Measurements from ENCODE around the gene SURF2.
"Not testable (repeated sequence)": the region's sequence is repeated elsewhere in the genome, so short reads cannot be mapped to it uniquely, and the experiment has no call there.

Gene SURF2

DNA sequence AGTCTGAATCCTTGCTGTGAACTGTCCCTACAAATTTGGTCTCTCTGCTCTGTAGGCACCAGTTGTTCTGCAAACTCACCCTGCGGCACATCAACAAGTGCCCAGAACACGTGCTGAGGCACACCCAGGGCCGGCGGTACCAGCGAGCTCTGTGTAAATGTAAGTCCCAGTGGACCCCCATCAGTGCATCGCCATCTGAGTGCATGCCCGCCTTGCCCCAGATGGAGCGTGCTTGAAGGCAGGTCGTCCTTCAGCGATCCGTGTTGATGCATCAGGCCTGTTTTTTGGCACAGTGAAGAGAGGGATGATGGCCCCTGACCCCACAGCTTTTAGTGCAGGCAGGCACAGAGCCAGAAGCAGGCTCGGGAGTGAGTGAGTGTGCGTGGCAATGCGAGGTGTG lies 1.3 kb downstream of the SURF2 start:
- DNase-seq: no peak

DNA sequence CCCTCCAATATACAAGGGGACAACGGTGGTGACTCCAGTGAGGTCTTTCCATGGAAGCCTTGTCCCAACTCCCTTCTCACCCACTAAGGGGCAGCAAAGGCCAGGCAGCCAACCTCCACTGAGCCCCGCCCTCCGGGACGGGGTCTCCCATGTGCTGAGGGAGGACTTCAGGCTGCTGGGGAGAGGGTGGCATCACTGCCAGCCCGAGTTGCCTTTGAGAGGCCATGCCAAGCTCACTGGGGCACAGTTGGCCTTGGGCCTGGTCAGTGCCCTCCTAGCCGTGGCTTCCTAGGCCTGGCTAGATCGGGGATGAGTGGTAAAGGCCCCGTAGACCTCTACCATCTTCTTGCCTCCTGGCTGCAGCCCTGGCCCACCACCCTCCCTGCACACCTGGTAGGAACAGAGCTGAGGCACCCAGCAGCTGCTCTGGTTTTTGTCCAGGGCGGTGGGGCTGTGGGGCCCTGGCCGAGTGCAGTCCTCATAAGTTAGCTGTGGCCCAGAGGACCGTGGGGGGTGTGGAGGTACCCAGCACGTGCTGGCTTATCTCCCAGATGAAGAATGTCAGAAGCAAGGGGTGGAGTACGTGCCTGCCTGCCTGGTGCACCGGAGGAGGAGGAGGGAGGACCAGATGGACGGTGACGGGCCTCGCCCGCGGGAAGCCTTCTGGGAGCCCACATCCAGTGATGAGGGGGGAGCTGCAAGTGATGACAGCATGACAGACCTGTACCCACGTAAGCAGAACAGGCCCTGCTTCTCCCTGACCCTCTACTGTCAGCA lies 3.2 kb downstream of the SURF2 start:
- DNase-seq: no peak

DNA sequence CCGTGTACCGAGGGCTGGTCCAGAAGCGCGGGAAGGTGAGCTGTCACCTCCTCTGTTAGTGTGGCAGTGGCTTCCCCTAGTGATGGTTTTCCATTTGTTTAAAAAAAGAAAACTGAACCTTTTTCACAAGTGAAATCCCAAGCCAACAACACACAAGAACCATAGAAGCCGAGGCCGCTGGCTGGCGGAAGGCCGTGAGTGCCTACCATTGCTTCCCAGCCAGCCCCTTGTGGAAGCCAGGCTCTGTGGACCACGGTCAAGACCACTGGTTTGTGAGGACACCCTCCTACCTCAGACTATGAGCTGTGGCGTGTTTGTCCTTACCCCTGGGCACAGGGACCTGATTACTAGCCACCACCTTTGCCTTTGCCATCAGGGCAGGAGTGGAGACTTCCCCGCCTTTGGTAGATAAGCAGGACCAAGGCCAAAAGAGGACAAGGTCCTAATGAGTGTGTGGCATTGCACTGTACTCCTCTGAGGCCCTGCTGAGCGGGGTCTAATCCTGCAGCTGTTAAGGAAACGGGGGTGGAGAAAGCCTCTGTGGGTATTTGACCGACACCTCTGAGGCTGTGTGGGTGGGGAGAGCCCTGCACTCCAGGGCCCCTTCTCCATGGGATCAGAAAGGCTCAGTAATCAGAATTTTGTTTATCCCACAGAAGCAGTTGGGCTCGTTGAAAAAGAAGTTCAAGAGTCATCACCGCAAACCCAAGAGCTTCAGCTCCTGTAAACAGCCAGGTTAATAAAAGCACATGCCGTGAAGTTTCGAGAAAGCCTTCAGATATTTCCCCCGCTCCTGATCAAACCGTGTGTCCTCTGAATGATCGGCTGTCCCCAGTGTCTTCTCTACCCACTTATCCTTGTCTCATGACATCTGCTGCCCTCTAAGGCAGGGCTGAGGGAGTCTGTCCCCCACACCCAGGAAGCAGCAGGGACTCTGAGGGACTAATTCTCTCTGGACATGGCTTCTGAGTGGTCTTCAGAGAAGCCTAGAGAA lies 4.3 kb downstream of the SURF2 start:
- no peak for DNase-seq

DNA sequence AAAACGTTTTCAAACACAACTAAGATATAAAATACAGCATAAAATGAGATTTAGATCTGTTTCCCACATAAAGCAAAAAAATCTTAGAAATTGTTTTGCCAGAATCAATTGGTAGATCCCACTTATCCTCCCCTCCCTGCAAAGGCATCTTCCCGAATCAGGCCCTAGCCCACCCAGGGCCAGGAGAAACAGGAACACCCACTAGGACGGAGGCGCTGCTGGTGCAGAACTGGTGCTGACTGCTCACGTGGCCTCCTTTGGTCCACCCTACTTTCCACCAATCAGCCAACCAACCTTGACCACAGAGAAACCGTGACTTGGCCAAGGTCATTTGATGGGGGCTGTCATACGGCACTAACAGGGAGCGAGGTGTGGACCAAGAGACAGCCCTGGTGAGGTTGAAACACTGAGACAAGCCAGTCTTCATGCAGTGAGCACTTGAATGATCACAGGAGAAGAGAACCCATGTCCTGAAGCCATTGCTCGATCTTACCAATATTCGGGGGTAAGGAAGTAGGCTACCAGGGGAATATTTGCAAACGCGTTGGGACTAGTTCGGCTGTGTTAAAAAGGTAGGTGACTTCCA lies 5.2 kb downstream of the SURF2 start:
- no peak for DNase-seq

DNA sequence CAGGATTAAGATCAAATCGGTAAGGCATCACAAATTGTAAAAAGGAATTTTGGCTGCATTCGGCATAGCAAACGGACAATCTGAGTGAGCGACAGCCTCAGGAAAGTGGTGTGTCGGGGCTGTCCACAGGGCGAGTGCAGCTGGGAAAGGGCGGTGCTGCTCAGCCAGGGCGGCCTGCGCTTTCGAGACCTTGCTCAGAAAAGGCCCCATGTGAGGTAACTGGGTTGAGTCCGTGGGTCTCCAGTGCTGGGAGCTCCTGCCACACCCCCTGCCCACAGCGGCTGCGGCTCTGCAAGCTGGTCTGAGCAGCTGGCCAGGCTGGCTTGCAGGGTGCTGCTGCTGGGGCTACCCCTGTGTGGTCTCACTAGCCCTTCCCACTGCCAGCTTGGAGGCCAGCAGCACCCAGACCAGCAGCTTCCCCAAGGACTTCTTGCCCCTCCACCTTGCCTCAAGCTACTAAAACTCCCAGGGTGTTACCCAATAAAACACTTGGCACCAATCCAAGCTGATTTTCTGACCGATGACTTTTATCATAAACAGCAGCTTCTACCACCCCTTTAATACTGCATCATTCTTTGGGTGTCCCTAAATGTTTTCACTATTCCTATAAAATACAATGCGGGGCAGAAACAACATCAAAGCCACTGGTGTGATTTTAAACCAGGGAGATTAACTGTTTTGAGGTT lies 6.2 kb downstream of the SURF2 start:
- no peak for DNase-seq

DNA sequence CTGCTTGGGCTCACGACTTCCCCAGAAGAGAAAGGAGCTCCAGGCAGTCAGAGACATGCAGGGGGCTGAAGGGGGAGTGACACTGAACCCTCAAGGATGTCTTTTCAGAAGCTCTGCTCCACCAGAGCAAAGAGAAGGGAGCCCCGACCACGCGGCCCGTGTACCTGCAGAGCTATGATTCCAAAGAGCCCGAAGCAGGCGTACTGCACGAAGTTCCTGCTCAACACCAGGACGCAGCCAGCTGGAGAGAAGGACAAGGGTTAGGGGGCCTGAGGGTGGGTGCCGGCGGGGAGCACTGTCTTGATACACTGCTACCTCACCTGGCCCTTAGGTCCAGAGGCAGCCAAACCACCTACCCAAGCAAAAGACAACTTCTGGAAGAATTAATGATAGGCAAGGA lies 10.1 kb downstream of the SURF2 start:
- DNase-seq: no peak

DNA sequence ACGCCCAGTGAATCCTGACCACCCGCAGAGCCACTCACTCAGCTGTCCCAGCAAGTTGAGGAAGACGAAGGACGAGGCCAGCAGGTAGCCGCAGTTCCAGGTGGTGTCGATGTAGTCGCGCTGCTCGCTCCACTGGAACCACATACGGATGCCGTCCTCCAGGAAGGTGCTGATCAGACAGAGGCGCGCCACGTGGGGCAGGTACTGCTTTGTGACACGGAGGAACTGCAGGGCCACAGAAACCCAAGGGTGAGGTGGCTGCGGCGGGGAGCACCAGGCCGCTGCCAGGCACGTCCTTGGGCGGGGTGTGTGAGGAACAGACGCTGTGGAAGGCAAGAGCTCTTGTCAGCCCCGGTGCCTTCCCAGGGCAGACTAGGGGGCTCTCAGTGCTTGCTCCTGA lies 10.9 kb downstream of the SURF2 start:
- DNase-seq: no peak

DNA sequence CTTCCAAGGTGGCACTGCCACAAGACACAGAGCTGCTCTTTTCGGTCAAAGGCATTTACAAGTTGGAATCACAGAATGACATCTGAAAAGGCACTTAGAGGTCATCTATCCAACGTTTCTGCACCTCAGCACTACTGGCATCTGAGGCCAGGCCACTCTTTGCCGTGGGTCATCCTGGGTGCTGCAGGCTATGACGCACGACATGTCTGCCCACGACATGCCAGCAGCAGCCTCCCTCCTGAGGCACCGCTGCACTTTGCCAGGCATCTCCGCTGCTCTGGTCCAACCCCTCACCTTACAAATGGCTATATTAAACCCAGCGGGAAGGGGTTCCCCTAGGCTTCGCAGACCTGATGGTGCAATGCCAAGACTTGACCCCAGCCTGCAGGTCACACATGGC lies 11.4 kb downstream of the SURF2 start:
- no peak for DNase-seq

DNA sequence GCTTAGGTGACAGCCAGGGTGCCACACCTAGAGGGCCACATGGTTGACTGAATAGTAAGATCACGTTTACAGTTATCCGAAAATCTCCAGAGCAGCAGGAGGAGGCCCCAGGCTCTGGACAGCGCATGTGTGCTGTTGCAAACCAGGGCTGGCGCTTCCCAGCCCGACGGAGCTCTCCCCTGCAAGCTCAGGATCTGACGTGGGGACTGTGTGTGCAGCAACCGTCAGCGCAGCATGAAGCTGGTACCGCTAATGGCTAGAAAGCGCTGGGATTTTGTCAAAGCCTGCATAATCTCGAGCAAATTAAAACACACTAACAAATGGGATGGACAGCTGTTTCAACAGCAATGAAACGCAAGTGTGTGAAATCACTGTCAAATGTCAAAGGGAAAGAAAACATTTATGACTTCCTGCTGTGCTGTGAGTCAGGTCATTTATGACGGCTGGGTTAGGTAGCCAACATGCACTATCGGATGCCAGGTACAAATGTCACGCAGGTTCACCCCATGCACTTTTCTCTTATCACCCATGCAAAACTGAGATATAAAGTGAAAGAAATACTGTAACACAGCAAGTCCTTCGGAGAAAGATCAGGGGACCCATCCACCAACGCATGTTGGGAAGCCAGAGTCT lies 12.0 kb downstream of the SURF2 start:
- DNase-seq: no peak

DNA sequence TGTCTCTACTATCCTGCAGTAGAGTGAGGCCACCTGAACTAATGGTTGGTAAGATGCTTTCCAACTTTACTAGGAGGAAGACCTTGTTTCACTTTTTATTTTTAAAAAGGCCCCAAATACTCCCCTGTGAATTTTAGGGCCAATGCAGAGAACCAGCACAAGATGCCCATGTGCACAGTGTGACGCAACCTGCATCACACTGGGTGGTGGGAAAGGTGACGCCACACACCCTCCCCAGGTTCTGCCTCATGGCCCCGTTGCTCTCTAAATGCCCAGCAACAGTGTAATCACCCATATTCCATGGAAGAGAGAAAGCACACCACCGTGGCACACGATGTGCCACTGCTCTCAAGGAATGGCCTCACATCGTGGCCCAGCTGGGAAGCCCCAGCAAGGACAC lies 13.1 kb downstream of the SURF2 start:
- no peak for DNase-seq

DNA sequence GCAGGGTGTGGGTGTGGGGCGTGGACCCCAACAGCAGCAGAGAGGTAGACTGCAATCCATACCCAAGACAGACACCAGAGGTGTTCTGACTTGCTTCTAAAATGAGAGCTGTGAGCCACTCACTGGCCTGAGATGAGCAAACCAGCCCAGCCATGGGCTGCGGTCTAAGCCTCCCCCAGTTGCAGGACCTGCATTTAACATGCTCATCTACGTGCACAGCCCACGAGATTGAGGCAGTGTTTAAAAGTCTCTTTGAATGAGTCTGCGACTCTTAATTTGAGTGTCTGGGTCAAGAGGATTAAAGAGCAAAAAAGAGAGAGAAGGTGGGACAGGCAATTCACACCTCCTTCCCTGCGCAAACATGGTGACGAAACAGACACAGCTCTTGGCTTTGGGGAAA lies 13.6 kb downstream of the SURF2 start:
- no peak for DNase-seq

DNA sequence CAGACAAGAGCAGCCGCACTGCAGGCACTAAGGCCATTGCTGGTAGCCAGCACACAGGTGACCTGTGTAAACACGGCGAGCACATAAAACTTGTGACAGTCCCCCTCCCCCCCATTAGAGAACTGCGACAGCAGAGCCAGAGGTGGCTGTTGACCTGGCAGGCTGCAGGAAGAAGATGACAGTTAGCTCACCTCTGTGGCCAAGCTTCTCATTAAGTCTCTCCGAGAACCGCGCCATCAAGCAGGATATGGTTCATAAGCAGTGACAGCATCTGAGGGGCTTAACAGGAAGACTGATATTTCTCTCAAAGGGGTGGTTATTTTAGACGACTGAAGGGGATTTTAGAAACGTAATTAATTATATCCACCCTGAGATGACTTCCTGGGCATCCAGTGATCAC lies 14.3 kb downstream of the SURF2 start:
- DNase-seq: no peak

DNA sequence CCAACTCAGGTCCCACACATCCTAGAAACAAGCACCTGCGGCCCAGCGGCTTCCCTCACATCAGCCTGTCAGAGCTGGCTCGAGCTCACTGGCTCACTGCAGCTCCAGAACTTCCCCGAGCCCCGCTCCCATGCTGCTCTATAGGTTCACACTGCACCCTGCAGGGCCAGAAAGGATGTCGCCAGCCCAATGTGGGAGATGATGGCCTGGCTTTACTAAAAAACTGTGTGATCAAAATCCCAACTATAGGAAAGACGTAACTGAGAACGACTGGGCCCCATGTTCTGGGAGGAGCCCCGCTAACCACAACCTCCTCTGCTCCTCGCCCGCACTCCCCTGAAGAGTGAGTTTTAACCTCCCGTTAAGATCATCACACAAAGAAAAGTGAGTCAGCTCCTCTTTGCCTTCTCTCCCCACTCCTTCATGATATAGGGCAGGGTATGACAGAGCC lies 14.9 kb downstream of the SURF2 start:
- no peak for DNase-seq

DNA sequence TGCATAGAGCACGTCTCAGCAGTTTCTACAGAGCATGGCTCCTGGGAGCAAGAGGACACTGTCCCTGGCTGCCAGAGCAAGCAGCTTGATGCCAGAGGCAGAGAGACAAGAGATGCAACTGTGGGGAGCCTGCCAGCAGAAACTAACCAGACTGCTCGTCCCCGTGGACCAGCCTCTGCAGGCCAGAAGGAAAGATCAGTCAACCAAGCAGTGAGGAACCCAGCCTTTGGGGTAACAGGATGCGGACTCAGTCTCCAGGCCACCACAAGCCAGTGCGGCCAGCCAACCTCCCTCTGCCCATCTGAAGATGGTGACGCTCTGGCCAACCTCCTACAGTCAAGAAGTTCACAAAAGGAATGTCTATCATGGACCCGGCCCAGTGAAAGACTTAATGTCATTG lies 15.8 kb downstream of the SURF2 start:
- DNase-seq: no peak

DNA sequence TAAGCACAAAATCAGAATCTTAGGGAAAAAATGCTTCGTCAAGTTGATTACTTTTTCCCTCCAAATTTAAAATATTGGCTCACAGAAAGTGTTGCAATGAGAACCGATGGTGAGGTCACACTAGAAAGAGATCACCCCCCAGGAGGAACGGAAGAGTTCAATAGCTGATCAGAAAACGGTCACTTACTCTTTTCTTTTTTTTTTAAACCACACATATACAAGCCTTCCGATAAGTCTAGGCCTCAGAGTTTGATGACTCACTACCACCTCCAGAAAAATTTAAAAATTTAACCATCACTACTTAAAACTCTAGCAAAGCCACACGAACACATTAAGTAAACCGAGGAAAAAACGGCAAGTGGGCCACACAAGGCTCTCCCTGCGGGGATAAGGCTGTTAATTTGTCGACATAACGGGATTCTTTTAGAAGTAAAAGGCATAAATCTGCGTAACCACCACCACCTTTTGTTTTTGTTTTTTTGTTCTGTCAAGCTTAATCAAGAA lies 18.3 kb downstream of the SURF2 start:
- DNase-seq: no peak

DNA sequence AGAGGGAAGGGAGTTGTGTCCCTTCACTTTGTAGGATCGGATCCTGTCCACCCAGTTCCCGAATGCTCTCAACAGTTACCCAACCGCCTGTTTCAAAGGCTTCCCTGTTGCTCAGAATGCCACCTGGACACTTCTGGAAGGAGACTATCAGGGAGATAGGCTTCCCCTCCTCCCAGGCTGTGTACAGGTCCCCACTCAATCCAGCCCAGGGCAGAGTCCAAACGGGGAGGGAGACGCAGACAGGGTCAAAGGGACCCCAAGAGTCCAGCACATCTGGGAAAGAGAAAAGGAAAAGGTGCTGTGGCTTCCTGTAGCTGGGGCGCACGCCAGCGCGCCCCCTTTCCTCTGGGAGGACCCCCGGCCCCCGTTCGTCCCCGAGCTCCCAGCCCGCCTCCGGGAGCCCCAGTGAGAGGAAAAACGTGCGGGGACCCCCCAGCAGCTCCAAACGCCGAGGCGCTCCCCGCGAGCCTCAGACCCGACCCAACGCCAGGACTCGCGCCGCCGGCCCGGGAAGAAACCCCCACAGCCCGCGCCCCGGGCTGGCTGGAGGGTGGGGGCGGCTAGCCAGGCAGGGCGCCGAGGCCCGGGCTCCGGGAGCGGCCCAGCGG lies 18.9 kb downstream of the SURF2 start:
- no peak for DNase-seq

DNA sequence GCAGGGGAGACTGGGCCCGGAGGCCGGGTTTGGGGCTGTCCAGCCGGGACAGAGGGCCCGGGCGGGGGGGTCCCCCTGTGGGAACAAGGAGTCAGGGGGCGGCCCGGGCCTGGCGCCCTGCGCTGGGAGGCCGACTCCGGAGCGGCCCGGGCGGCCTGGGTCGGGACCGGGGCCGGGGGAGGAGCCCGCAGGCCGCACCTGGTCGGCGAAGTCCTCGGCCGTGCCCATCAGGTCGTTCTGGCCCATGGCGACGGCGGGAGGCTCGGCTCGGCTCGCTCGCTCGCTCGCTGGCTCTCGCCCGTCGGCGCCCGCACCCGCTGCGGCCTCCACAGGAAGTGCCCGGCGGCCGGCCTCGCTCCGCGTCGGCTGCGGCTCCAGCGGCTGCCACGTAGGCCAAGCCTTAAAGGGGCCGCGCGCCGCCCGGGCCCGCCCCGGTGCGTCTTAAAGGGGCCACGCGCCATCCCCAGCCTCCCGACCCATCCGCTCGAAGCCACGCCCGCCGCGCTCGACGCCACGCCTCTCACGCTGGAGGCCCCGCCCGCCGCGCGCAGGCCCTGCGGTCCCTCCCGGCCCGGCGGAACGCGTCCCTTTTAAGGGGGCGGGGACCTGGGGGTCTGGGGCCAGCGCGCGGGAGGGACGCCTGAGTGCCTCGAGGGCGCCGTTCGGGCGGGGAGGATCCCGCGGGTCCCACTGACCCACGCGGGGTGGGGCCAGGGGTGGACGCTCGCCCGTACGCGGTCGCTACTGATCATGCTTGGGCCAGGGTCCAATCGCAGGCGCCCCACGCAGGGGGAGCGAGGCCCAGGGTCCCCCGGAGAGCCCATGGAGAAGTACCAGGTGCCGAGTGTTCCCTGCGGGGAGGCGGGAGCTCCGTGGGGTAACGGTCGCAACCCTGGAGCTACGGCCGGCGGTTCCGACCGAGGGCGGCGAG lies 19.6 kb downstream of the SURF2 start, which contains the start of the genes STKLD1 and SURF4:
TSS of gene STKLD1 (plus strand) at position 643 of the 931 bp plus-strand sequence. CDS start at position 751, 108 bp downstream.
TSS of gene SURF4 (minus strand) at position 337 of the 931 bp plus-strand sequence. CDS start at position 246, 91 bp downstream.
- no peak for DNase-seq

DNA sequence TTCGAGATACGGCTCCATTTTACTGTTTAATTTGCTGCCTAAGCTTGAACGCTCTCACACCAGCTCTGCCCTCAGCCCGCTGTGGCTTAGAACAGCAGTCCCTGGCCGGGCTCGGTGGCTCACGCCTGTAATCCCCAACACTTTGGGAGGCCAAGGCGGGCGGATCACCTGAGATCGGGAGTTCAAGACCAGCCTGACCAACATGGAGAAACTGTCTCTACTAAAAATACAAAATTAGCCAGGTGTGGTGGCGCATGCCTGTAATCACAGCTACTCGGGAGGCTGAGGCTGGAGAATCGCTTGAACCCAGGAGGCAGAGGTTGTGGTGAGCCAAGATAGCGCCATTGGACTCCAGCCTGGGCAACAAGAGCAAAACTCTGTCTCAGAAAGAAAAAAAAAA lies 20.9 kb downstream of the SURF2 start:
- DNase-seq: not testable (repeated sequence)

DNA sequence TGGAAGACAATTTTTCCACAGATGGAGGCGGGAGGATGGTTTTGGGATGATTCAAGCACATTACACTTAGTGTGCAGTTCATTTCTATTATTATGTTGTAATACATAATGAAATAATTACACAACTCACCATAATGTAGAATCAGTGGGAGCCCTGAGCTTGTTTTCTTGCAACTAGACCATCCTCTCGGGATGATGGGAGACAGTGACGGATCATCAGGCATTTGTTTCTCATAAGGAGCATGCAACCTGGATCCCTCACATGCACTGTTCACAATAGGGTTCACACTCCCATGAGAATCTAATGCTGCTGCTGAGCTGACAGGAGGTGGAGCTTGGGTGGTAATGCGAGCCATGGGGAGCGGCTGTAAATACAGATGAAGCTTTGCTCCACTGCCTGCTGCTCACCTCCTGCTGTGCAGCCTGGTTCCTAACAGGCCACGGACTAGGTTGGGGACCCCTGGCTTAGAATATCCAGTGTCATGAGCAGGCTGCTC lies 21.4 kb downstream of the SURF2 start:
- no peak for DNase-seq

DNA sequence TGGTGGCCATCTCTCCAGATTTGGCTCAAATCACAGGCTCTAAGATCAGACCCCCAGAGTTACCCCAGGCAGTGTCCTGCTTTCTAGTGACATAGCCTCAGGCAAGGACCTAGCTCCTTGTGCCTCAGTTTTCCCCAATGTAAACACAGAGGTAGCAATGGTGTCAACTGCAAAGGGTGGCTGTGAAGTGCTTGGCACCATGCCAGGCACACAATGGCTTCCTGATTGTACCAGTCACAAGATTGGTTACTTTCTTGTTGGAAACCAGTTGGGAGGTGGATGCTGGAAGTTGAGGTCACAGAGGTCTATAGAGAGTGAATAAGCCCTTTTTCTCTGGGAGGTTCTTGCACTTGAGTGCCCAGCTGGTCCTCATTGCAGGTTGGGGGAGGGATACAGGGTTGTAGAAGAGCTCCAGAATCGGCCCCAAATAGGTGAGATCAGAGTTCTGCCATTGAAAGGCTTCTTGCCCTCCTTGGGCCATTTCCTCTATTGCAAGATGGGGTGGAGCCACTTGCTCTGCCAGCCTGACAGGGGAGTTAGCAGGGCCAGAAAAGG lies 22.1 kb downstream of the SURF2 start:
- DNase-seq: no peak
